ENCODE results near the gene CYP4F22. TPM values are rescaled to one million over a fixed set of nuclear protein-coding genes. Genes with fewer than 3 reads are reported as not detected.

The CYP4F22 gene
- total RNA-seq, 1 donor, result 0.21 TPM

DNA sequence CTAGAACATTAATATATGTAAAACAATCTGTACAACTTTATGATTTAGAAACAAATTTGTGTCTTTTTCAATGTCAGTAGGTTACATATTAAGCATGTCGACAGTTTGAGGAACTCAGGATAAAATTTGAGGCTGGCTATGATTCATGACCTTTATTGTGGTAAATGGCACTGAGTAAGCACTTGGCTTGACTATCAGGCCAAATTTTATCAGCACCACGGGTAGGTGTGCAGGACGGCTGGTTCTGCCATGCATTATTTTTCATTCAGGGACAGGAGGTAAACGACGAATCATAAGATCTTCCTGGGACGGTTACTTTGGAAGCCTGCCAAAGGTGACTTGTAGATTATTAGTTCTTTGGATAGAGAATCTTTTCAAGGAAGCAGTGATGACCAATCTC lies 86.7 kb downstream of the CYP4F22 start:
- no peak overlapping the region for H3K4me3 ChIP-seq (ENCODE audit: low read length)
- peaks cover 54% of the 10 kb centered on the region for H3K4me1 ChIP-seq (ENCODE audit: insufficient read depth, low read length)
- H3K27me3 ChIP-seq (ENCODE audit: insufficient read depth, low read length), result peaks cover 3% of the 10 kb centered on the region
- H3K9me3 ChIP-seq (ENCODE audit: low read depth, low read length), result no peaks in the 10 kb centered on the region

Other genes with a start within 250 kb of the CYP4F22 start
- 29.3 TPM for gene BRD4, start 176.0 kb upstream of the CYP4F22 start, total RNA-seq
- 57.5 TPM for gene AKAP8, start 128.7 kb upstream of the CYP4F22 start, total RNA-seq
- gene AKAP8L, start 89.5 kb upstream of the CYP4F22 start, total RNA-seq, result 76.9 TPM
- 3.6 TPM for gene WIZ, start 58.6 kb upstream of the CYP4F22 start, total RNA-seq
- 31.3 TPM for gene RASAL3, start 44.0 kb upstream of the CYP4F22 start, total RNA-seq
- not detected for gene PGLYRP2, start 29.0 kb upstream of the CYP4F22 start, total RNA-seq
- under 0.01 TPM for gene CYP4F8, start 106.7 kb downstream of the CYP4F22 start, total RNA-seq
- gene CYP4F3, start 132.4 kb downstream of the CYP4F22 start, total RNA-seq, result 0.52 TPM
- gene CYP4F12, start 164.6 kb downstream of the CYP4F22 start, total RNA-seq, result 0.42 TPM
- not detected for gene OR10H2, start 219.5 kb downstream of the CYP4F22 start, total RNA-seq
- not detected for gene OR10H3, start 229.5 kb downstream of the CYP4F22 start, total RNA-seq